NCI-H82 (cell line): ENCODE measurements around the gene BDNF.
A peak's percentile ranks its signal among the peaks of the same experiment; 100 is the strongest.

ENCODE experiments used
- DNase-seq: peaks from one replicate; lab custom pipeline; 2025; lab: John Stamatoyannopoulos, UW

BDNF gene

GRCh38 chr11:27625347-27625912 is 74.8 kb downstream of the BDNF start:
- DNase-seq = no peak

DNA sequence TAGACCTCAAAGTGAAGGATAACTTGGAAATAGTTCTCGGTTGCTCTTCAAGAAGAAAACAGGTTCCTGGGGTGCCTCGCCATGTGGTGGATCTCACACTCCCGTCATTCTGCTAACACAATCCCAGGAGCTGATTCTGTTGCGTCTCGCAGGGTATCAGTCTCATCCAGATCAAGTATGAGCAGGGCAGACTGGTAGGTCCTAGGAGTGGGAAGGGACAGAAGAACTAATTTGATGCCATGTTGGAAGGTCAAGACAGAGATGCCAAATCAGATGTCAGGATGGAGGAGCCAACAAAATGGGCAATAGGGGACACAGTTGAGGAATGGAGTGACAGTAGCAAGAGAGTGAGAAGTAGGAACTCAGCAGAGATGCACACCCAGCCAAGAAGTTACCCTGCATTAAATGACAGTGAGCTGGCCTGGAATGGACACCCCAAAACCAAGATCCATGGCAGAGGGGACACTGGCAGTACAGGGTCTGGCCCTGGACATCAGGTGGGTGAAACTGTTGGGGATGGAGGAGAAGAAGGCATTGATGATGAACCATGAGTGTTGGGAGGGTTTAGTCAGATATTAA is 76.2 kb downstream of the BDNF start:
- no peak for DNase-seq

GRCh38 chr11:27622541-27623300 is 77.5 kb downstream of the BDNF start:
- DNase-seq = peak; percentile 93

DNA sequence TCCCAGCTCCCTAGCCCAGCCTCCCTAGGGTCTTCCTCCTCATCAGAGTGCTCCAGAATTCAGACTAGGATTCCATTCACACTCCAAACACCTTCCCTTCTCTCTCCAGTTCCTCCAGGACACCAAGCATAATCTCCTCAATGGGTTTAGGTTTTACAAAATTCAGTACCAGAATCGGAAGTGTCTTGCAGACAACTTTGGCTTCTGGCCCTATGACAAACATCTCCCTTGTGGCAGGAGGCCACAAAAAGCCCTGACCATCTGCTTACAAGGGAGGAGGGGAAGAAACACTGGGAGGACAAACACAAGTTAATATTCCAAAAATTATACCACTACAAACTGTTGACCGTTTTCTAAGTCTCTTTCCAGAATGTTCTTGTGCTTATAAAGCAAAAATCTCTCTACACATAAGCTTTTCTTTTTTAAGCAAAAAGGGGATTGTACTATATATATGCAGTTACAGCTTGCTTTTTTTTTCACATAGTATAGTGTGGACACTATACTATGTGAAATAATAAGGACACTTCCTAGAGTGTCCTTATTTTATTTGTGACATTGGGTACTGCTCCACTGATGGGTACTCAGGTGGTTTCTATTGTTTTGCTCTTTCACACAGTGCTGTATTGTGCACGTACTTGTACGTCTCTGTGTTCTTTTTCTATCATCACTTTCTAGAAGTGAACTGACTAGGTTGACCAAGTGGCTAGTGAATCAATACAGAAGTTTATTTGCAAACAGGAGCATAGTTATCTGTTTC is 78.7 kb downstream of the BDNF start:
- peak; percentile 60 for DNase-seq

- DNase-seq = no peak
These were observed 80.4 kb downstream of the BDNF start for GRCh38 chr11:27619763-27620335.

DNA sequence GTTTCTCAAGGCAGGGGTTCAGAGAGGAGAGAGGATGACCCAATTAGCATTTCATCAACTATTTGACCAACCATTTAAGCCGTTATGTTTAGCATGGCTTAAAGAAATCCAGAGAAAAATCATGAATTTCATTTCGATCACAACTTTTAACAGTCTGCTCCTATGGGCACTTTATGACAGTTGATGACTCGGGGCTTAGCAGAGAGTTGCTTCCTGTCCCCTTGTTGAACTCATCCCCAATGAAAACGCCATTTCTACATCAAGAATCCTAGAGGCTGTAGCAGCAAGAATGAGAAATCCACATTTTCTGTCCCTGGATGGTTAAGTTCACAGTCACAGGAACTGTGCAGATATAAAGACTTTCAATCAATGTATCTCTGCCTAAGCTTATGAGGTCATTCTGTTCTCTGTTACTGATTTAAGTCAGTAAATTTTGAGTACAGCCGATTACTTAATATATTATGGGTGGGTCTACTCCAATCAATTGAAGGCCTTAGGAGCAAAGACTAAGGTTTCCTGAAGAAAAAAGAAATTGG is 81.1 kb downstream of the BDNF start:
- no peak for DNase-seq

DNA sequence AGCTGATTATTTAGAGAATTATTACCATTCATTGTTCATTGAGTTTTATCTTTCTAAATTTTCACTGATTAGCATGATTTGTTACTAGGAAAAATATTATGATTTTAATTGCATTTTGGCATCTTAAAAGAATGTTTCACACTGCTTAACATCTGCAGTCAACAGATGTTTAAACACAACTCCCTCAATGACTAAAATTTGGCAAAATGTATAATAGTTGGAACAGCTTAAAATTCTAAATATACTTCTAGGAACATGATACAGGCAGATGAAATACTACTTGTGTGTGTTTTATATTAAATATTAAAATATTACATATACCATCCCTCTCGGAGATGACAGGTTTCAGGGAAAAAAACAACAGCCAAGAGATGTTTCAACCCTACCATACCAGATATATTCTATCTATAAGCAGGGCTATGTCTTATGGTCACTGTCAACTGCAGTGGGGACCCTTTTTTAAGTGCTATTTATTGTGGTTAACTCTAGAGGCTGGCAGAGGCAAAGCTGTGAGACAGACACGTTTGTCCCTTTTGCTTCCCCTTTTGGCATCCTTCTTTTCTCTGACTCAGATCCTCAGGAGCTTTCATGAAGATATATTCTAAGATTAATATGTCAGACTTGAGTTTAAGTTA is 81.9 kb downstream of the BDNF start:
- no peak for DNase-seq

DNA sequence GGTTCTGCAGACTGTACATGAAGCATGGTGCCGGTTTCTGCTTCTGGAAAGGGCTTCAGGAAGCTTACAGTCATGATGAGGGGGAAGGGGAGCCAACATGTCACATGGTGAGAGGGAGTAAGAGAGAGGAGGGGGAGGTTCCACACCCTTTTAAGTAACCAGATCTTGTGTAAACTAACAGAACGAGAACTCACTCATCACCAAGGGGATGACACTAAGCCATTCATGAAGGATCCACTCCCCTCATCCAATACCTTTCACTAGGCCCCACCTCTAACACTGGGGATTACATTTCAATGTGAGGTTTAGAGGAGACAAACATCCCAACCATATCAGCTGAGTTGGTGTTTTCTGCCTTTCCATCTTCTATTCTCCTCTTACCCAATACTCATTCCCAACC is 83.5 kb downstream of the BDNF start:
- no peak for DNase-seq

GRCh38 chr11:27615833-27616232 is 84.4 kb downstream of the BDNF start:
- no peak for DNase-seq

- no peak for DNase-seq
These were observed 86.2 kb downstream of the BDNF start for GRCh38 chr11:27614092-27614491.

GRCh38 chr11:27612932-27613880 is 87.0 kb downstream of the BDNF start:
- DNase-seq = no peak

DNA sequence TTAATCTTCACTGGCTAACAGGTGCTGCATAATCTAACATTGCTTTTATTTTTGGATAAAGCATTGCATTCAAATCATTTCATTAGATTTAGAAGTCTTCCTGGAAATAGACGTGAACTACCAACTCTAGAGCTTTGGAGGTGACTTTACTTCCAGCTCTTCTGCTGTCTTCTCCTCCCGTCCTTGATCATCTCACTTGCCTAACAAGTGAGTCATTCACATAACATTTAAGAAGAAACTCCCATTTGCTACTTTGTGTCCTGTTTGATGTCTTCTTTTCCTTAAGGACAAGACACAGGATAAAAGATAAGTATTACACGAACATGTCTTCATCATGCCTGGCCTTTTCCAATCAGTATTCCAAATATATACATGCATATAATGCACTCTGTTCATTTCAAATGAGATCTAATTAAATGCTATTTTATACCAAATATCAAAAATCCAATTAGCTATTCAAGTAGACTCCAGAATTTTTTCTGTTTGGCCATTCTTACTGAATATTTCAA is 88.3 kb downstream of the BDNF start:
- DNase-seq = no peak

DNA sequence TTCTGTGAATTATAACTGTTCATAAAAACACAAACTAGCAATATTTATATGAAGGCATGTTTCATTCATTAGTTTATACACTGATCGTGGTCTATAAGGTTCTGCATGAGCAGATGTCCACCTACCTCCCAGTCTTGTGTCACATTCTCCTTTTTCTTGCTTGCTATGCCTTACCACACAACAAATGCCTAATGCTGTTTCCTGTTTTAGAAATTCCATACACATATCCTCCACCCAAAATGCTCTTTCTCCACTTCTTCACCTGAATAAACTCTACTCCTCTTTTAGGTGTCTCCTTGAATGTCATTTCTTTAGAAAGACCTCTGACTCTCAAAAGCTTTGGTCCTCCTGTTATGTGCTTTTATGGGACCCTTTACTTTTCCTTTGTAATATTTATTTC is 88.9 kb downstream of the BDNF start:
- DNase-seq = no peak

GRCh38 chr11:27610946-27611345 is 89.3 kb downstream of the BDNF start:
- DNase-seq = no peak

GRCh38 chr11:27610280-27610679 is 90.0 kb downstream of the BDNF start:
- DNase-seq = no peak

DNA sequence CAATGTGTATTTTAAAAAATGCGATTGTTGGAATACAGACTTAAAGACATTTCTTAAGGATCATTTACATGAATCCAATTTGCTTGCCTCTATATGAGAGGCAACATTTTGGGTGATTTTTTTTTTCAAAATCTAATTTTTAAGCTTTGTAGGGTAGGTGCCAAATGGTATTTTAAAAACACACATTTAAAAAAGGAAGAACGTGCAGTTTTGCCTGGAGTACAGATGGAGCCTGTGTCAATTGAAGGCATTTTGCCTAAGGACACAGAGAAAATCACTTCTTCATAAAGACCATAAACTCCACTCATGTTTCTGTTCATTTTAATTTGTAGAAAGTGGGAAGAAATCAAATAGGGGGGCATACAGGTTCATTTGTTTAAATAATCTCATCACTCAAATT is 91.3 kb downstream of the BDNF start:
- no peak for DNase-seq

GRCh38 chr11:27605422-27605821 is 94.8 kb downstream of the BDNF start:
- no peak for DNase-seq
